ENCODE measurements around the gene CYTH3.
A peak's percentile ranks its signal among the peaks of the same experiment; 100 is the strongest.

Gene CYTH3, protein sequence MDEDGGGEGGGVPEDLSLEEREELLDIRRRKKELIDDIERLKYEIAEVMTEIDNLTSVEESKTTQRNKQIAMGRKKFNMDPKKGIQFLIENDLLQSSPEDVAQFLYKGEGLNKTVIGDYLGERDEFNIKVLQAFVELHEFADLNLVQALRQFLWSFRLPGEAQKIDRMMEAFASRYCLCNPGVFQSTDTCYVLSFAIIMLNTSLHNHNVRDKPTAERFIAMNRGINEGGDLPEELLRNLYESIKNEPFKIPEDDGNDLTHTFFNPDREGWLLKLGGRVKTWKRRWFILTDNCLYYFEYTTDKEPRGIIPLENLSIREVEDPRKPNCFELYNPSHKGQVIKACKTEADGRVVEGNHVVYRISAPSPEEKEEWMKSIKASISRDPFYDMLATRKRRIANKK

DNA sequence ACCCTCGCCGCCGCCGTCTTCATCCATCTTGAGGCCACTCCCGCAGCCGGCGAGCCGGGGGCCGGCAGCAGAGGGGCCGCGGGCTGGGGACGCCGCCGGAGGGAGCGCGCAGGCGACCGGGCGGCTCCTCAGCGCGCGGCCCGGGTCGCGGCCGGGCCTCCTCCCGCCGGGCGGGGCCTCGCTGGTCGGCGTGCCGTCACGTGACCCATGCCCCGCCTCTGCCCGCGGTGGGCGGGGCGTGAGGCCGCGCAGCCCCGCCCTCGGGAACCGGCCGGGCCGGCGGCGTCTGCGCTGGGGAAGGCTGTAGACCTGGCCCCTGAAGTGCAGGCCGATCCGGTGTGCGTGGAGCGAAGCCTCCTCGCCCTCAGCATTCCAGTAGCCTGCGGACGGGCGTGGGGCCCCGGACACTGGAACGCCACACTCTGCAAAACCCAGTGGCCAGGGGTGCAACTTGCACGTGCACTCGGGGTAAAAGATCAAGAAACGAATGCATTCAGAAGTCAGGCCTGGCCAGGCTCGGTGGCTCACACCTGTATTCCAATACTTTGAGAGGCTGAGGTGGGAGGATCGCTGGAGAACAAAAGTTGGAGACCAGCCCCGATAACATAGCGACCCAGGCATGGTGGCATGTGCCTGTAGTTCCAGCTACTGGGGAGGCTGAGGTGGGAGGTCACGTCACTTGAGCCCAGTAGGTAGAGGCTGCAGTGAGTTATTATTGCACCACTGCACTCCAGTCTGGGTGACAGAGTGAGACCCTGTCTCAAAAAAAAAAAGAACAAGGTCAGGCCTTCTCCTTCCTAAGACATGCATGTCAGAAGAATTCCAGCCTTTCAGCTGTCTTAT, at the start of gene CYTH3:
CYTH3 (minus strand) TSS at position 144 of the 843 bp plus-strand sequence; CDS start at position 27, 117 bp downstream.
- ChIA-PET CTCF (interaction anchor here (1.0 to 4.2 kb wide), 5 partner anchors 10 to 113 kb away, joined by 3 to 31 read pairs (median 5); no protein-coding TSS in a partner anchor), POLR2A (interaction anchor here (0.6 kb wide), 1 partner anchor 208 kb away, joined by 3 read pairs; no protein-coding TSS in a partner anchor)
- peak within 1 kb of the TSS; percentile 97 for H3K4me3 ChIP-seq (ENCODE audit: low read depth, low read length)
- TF ChIP-seq, protein P1, sequence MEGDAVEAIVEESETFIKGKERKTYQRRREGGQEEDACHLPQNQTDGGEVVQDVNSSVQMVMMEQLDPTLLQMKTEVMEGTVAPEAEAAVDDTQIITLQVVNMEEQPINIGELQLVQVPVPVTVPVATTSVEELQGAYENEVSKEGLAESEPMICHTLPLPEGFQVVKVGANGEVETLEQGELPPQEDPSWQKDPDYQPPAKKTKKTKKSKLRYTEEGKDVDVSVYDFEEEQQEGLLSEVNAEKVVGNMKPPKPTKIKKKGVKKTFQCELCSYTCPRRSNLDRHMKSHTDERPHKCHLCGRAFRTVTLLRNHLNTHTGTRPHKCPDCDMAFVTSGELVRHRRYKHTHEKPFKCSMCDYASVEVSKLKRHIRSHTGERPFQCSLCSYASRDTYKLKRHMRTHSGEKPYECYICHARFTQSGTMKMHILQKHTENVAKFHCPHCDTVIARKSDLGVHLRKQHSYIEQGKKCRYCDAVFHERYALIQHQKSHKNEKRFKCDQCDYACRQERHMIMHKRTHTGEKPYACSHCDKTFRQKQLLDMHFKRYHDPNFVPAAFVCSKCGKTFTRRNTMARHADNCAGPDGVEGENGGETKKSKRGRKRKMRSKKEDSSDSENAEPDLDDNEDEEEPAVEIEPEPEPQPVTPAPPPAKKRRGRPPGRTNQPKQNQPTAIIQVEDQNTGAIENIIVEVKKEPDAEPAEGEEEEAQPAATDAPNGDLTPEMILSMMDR (IDR thresholded peaks at IDR 0.05; ENCODE audit: insufficient read depth, low read length, missing control alignments): no peak
- no peak for DNase-seq (ENCODE audit: low read depth, low spot score)

DNA sequence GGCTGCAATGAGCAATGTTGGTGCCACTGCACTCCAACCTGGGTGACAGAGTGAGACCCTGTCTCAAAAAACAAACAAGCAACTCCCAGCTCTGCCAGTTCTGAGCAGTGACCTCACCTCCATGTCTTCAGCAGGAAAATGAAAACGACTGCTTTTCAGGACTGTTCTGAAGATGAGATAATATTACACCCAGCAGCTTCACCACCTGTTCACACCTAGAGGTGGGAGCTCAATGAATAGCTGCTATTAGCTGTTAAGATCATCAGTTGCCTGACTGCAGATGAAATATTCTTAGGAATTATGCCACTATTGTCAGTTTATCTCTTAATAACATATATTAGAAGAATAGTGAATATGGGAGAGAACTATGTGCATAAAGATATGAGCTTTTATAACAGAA, 48.4 kb upstream of the CYTH3 start:
- no peak for DNase-seq (ENCODE audit: low read depth, low spot score)
- H3K4me3 ChIP-seq (ENCODE audit: low read depth, low read length): no peak overlapping the region
- ChIA-PET CTCF (interaction anchor here (0.8 to 9.7 kb wide), 4 partner anchors 50 to 162 kb away, joined by 3 to 277 read pairs (median 4); no protein-coding TSS in a partner anchor), POLR2A (interaction anchor here (0.7 to 0.8 kb wide), 2 partner anchors 128 to 160 kb away, joined by 3 to 5 read pairs; no protein-coding TSS in a partner anchor)
- TF ChIP-seq, protein P1 (IDR thresholded peaks at IDR 0.05; ENCODE audit: insufficient read depth, low read length, missing control alignments): no peak

DNA sequence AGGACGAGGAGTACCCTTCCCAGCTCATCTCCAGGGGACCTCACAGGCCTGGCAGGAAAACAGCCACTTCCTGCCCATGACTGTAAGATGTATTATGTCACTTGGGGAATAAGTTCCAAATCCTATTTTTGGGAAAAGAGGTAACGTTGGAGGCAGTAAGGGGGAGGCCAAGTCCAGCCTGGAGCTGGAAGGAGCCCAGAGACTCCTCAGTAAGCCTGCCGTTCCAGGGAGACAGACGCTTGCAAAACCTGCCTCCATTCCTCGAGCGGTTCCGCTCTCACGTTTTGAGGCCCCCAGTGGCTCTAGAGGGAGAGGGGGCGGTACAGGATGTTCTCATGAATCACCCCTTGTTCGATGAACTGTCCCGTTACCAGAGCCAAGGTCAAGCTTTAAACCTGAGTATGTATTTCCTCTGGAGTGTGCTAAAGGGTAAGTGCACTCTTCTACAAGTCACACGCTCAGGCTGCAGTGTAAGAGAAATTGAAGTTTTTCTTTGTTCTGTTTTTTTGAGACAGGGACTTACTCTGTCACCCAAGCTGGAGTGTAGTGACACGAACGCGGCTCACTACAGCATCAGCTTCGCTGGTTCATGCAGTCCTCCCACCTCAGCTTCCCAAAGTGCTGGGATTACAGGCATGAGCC, 45.5 kb upstream of the CYTH3 start:
- ChIA-PET CTCF (interaction anchor here (0.7 to 9.7 kb wide), 5 partner anchors 10 to 321 kb away, joined by 3 to 277 read pairs (median 3); no protein-coding TSS in a partner anchor), POLR2A (interaction anchor here (1.3 kb wide), 1 partner anchor 158 kb away, joined by 4 read pairs; no protein-coding TSS in a partner anchor)
- TF ChIP-seq, protein P1 (IDR thresholded peaks at IDR 0.05; ENCODE audit: insufficient read depth, low read length, missing control alignments): no peak
- H3K4me3 ChIP-seq (ENCODE audit: low read depth, low read length): no peak overlapping the region
- DNase-seq (ENCODE audit: low read depth, low spot score): no peak

DNA sequence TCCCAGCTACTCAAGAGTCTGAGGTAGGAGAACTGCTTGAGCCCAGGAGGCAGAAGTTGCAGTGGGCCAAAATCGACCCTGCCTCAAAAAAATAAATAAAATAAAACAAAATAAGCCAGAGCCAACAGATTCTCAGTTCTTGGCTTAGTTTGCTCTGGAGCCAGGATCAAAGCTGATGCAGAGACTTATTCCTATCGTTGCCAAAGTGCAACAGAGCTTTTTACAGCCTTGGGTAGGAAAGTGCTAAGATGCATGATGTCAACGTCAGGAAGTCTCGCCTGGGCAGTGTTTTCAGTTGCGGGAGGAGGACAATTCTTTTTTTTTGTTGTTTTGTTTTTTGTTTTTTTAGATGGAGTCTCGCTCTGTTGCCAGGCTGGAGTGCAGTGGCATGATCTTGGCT, 43.8 kb upstream of the CYTH3 start:
- ChIA-PET CTCF (interaction anchor here (2.9 kb wide), 1 partner anchor 156 kb away, joined by 13 read pairs; no protein-coding TSS in a partner anchor), POLR2A (no interaction called here)
- DNase-seq (ENCODE audit: low read depth, low spot score): no peak
- TF ChIP-seq, protein P1 (IDR thresholded peaks at IDR 0.05; ENCODE audit: insufficient read depth, low read length, missing control alignments): no peak
- no peak overlapping the region for H3K4me3 ChIP-seq (ENCODE audit: low read depth, low read length)

- H3K4me3 ChIP-seq (ENCODE audit: low read depth, low read length): no peak overlapping the region
- no peak for DNase-seq (ENCODE audit: low read depth, low spot score)
- ChIA-PET CTCF (interaction anchor here (2.9 kb wide), 1 partner anchor 156 kb away, joined by 13 read pairs; no protein-coding TSS in a partner anchor), POLR2A (no interaction called here)
- TF ChIP-seq, protein P1 (IDR thresholded peaks at IDR 0.05; ENCODE audit: insufficient read depth, low read length, missing control alignments): no peak
Measured at GRCh38 chr7:6315746-6316145, 43.3 kb upstream of the CYTH3 start.
